Left renal pelvis (tissue), 4 donors: ENCODE data around the gene ETFB. TPM values are rescaled to one million over a fixed set of nuclear protein-coding genes. Genes with fewer than 3 reads are reported as not detected.

Experiments used
- DNase-seq, 4 donors: peaks; one replicate each; pipeline ENCODE4 v3.0.0-alpha.2; 2013; ENCODE audit warnings: low read depth in 4 of 4, low spot score in 3 of 4
- polyA plus RNA-seq, 4 donors: library from polyadenylated mRNA; unstranded; fragments of 120-200 nt; gene quantifications; one replicate each; pipeline ENCODE4 v1.2.1, GENCODE V29; 2013; ENCODE audit not compliant: insufficient read length in 4 of 4

ETFB gene
- polyA plus RNA-seq, 4 donors: 45.4 to 143 (median 111) TPM

GRCh38 chr19:51375504-51376221 is 9.5 kb upstream of the ETFB start:
- no peak for DNase-seq

- DNase-seq: no peak
These were observed 6.7 kb upstream of the ETFB start, which contains the start of gene NKG7 for GRCh38 chr19:51372649-51373504. Gene NKG7 (minus strand): TSS chr19:51372654. CDS start chr19:51372535, 119 bp downstream.

GRCh38 chr19:51372021-51372648 is 5.9 kb upstream of the ETFB start:
- DNase-seq: no peak

GRCh38 chr19:51371186-51371690 is 5.0 kb upstream of the ETFB start:
- DNase-seq: no peak

- no peak for DNase-seq
These were observed 4.0 kb upstream of the ETFB start for GRCh38 chr19:51370230-51370629.

GRCh38 chr19:51368366-51369282 is 2.4 kb upstream of the ETFB start, which contains the start of gene CLDND2:
Gene CLDND2 (minus strand): TSS chr19:51369003. CDS start chr19:51368577, 426 bp downstream.
- DNase-seq: no peak

GRCh38 chr19:51367565-51368365 is 1.6 kb upstream of the ETFB start:
- peak; percentile 95 to 97 (median 96) for DNase-seq

GRCh38 chr19:51367255-51367564 is 1.0 kb upstream of the ETFB start:
- DNase-seq: no peak

GRCh38 chr19:51366389-51367254 is 434 bp upstream of the ETFB start:
- peak; percentile 88 to 97 (median 95) for DNase-seq

- no peak for DNase-seq
These were observed 800 bp downstream of the ETFB start for GRCh38 chr19:51365211-51365964.

GRCh38 chr19:51364200-51365106 is 1.7 kb downstream of the ETFB start:
- no peak for DNase-seq

GRCh38 chr19:51361239-51361638 is 4.9 kb downstream of the ETFB start:
- no peak for DNase-seq

GRCh38 chr19:51359294-51359693 is 6.9 kb downstream of the ETFB start:
- no peak for DNase-seq

GRCh38 chr19:51357952-51358351 is 8.2 kb downstream of the ETFB start:
- no peak for DNase-seq

GRCh38 chr19:51356159-51356801 is 9.9 kb downstream of the ETFB start:
- DNase-seq: no peak

GRCh38 chr19:51354742-51355148 is 11.4 kb downstream of the ETFB start:
- peak in 1 of 4 donors; percentile 26 for DNase-seq
